Gastrocnemius medialis (tissue), 4 donors: Measurements from ENCODE around the gene FKBP8. TPM values are rescaled to one million over a fixed set of nuclear protein-coding genes. Genes with fewer than 3 reads are reported as not detected.

Source experiments
- ATAC-seq, 2 donors: fragments of 150-250 bp; one replicate each; pipeline ENCODE4 v1.9.1; 2016
- DNase-seq, 2 donors: peaks; one replicate each; pipeline ENCODE4 v3.0.0-alpha.2; 2019
- H3K27ac ChIP-seq, 4 donors: fragments of 200-600 bp; sonication (generic); 1 replicate in 1 of 4; 2 replicates in 3 of 4; pipeline ENCODE4 v1.5.1; 2016 to 2018; ENCODE audit warnings: mild to moderate bottlenecking in 2 of 4, moderate library complexity in 1 of 4
- H3K27me3 ChIP-seq, 3 donors: fragments of 200-600 bp; sonication (generic) in 2 of 3; 1 replicate in 1 of 3; 2 replicates in 2 of 3; pipeline versions ENCODE4 v1.5.1 to v1.6.0; 2016 to 2019; ENCODE audit warnings: mild to moderate bottlenecking in 1 of 3, moderate library complexity in 1 of 3
- H3K36me3 ChIP-seq, 2 donors: fragments of 200-600 bp; sonication (generic) in 1 of 2; one replicate each; pipeline ENCODE4 v1.5.1; 2017 to 2018
- H3K4me1 ChIP-seq, 2 donors: fragments of 200-600 bp; sonication (generic) in 1 of 2; one replicate each; pipeline ENCODE4 v1.5.1; 2016 to 2017; ENCODE audit warnings: mild to moderate bottlenecking in 2 of 2
- H3K4me3 ChIP-seq, 4 donors: fragments of 200-600 bp; sonication (generic) in 3 of 4; 1 replicate in 1 of 4; 2 replicates in 3 of 4; pipeline ENCODE4 v1.5.1; 2016 to 2019; ENCODE audit warnings: mild to moderate bottlenecking in 2 of 4
- H3K9me3 ChIP-seq, 3 donors: fragments of 200-600 bp; sonication (generic) in 2 of 3; 1 replicate in 1 of 3; 2 replicates in 2 of 3; pipeline ENCODE4 v1.5.1; 2016 to 2019
- CTCF ChIP-seq, 5 experiments: fragments of 450-650 bp in 3 of 5; fragments of 200-600 bp in 2 of 5; sonication (generic) in 2 of 5; IDR thresholded peaks in 4 of 5; conservative IDR thresholded peaks in 1 of 5; 1 replicate in 4 of 5; 2 replicates in 1 of 5; pipeline ENCODE4 v1.5.1; 2016 to 2019; ENCODE audit warnings: antibody characterized with exemption in 5 of 5, mild to moderate bottlenecking in 3 of 5, moderate library complexity in 3 of 5
- POLR2A ChIP-seq, 2 donors: fragments of 450-650 bp; IDR thresholded peaks; one replicate each; pipeline ENCODE4 v1.6.1; 2017; ENCODE audit warnings: antibody characterized with exemption in 2 of 2, mild to moderate bottlenecking in 2 of 2, moderate library complexity in 2 of 2
- in situ Hi-C, 4 donors: fragments of 200-750 bp; cut with MboI; loops; one replicate each; pipeline versions ENCODE4 v1.15.0 to v1.8.0; 2017; ENCODE audit warnings: low sequenced_read_pairs in 4 of 4
- intact Hi-C: fragments of 100-400 bp; cut with DNase I; formaldehyde crosslinking; loops from one replicate; pipeline ENCODE4 v1.15.1; 2023; ENCODE audit warnings: low total_unique reads
- total RNA-seq, 4 donors: library from RNA; depleted of rRNA; stranded (reverse); fragments of >200 nt; gene quantifications; one replicate each; pipeline versions ENCODE4 v1.1.0 to v1.2.3, GENCODE V29; 2016

FKBP8 gene
- total RNA-seq, 4 donors from 2014 or later, result 157 to 195 (median 184) TPM

GRCh38 chr19:18494267-18494607 lies 49.1 kb downstream of the FKBP8 start:
- Histone ChIP-seq H3K4me1 (peaks cover 85 to 87% of the 10 kb centered on the region in 2 donors), H3K27me3 (no peaks in the 10 kb centered on the region), H3K36me3 (no peaks in the 10 kb centered on the region), H3K4me3 (no peak overlapping the region), H3K27ac (peak overlapping the region; percentile 62 to 77 (median 76)), H3K9me3 (no peaks in the 10 kb centered on the region)
- ATAC-seq, result no peak
- no peak for TF ChIP-seq POLR2A (IDR thresholded peaks at IDR 0.05)
- TF ChIP-seq CTCF (IDR thresholded peaks at IDR 0.05 in 4 of 5, conservative IDR thresholded peaks at IDR 0.05 in 1 of 5), result no peak
- DNase-seq, result no peak
- intact Hi-C loops, result no loop called here
- in situ Hi-C loops, result no loop called here

DNA sequence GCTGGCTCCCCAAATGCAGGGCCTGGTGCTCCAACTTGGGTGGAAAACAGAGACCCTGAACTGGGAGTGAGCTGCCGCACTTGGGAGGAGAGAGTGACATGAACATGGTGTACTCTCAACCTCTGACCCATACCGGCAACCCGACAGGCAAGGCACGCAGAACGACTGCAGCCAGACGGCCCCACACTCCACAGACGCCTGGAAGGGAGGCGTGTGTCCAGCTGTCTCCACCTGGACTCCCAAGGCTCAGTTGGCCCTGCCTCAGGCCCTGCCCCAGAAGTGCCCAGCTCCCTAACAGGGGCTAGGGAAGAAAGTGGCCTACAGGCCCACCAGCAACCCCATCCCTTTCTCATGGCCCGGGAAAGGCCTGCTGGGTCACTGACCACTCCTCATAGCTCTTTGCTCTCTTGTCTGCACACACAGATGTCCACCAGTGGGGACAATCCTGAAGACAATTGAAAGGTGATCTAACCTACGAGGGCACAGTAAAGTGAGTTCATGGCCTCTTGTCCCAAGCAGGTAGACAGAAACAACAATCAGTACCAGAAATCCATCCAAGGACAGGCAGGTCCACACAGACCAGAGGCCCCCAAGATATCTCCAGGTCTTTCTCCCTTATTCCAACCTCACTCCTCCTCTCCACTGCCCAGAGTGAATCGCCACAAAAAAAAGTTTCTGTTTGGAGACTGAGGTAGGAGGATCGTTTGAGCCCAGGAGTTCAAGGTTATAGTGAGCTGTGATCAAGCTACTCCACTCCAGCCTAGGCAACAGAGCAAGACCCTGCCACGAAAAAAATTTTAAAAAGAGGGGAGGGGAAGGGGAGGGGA lies 49.7 kb downstream of the FKBP8 start:
- Histone ChIP-seq H3K27ac (peak overlapping the region; percentile 62 to 77 (median 76)), H3K9me3 (no peaks in the 10 kb centered on the region), H3K4me1 (peaks cover 85 to 87% of the 10 kb centered on the region in 2 donors), H3K27me3 (no peaks in the 10 kb centered on the region), H3K36me3 (no peaks in the 10 kb centered on the region), H3K4me3 (no peak overlapping the region)
- DNase-seq, result no peak
- peak in 1 of 2 donors; percentile 19 for ATAC-seq
- intact Hi-C loops, result no loop called here
- TF ChIP-seq CTCF (IDR thresholded peaks at IDR 0.05 in 4 of 5, conservative IDR thresholded peaks at IDR 0.05 in 1 of 5), result no peak
- TF ChIP-seq POLR2A (IDR thresholded peaks at IDR 0.05), result no peak
- in situ Hi-C loops, result no loop called here

GRCh38 chr19:18491995-18492953 lies 51.1 kb downstream of the FKBP8 start:
- no peak for DNase-seq
- no peaks in the 10 kb centered on the region for H3K36me3 ChIP-seq
- intact Hi-C loops (no loop called here), in situ Hi-C loops (no loop called here)
- no peak for ATAC-seq
- H3K27ac ChIP-seq, result peak overlapping the region; percentile 62 to 77 (median 76)
- H3K27me3 ChIP-seq, result no peaks in the 10 kb centered on the region
- TF ChIP-seq POLR2A (IDR thresholded peaks at IDR 0.05), result no peak
- no peak for TF ChIP-seq CTCF (IDR thresholded peaks at IDR 0.05 in 4 of 5, conservative IDR thresholded peaks at IDR 0.05 in 1 of 5)
- peaks cover 86 to 88% of the 10 kb centered on the region in 2 donors for H3K4me1 ChIP-seq
- no peaks in the 10 kb centered on the region for H3K9me3 ChIP-seq
- H3K4me3 ChIP-seq, result no peak overlapping the region

DNA sequence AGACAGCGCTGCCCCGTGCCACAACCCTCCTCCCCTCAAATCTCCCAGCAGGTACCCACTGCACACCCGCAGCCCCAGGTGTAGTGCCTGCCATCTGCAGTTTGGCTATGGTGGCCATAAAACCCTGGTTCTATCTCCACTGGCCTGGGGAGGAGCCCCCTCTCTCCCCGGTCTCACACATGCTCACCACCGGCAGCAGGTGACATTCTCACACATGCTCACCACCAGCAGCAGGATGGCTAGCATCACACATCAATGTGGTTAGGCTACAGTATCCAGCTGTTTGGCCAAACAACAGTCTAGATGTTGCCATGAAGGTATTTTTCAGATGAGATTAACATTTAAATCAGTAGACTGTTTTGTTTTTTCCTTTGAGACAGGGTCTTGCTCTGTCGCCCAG lies 52.6 kb downstream of the FKBP8 start:
- H3K4me1 ChIP-seq, result peaks cover 86 to 88% of the 10 kb centered on the region in 2 donors
- no peaks in the 10 kb centered on the region for H3K9me3 ChIP-seq
- intact Hi-C loops, result no loop called here
- peak overlapping the region; percentile 71 to 86 (median 80) for H3K27ac ChIP-seq
- no peak for ATAC-seq
- H3K36me3 ChIP-seq, result no peaks in the 10 kb centered on the region
- no peak for DNase-seq
- no peak overlapping the region for H3K4me3 ChIP-seq
- TF ChIP-seq POLR2A (IDR thresholded peaks at IDR 0.05) (no peak), CTCF (IDR thresholded peaks at IDR 0.05 in 4 of 5, conservative IDR thresholded peaks at IDR 0.05 in 1 of 5) (no peak)
- no peaks in the 10 kb centered on the region for H3K27me3 ChIP-seq
- in situ Hi-C loops, result no loop called here
